Measurements from ENCODE around the gene PAOX. TPM values are rescaled to one million over a fixed set of nuclear protein-coding genes. Genes with fewer than 3 reads are reported as not detected.

PAOX gene
- total and polyA plus RNA-seq, 2 of the 13 experiments (the other 11 are each of a cell fraction or from before 2014, with no cell fraction given): 0.49 to 0.77 TPM

- TF ChIP-seq MXD1 (CRISPR knock-in tag; IDR thresholded peaks at IDR 0.05) (0 out of 2 replicates have a peak, but pooled peaks have one; percentile 20), FOXK1 (CRISPR knock-in tag; IDR thresholded peaks at IDR 0.05; ENCODE audit: borderline replicate concordance, low read depth) (no peak), DRAP1 (CRISPR knock-in tag; IDR thresholded peaks at IDR 0.05) (peak; percentile 28), ZNF547 (CRISPR knock-in tag; IDR thresholded peaks at IDR 0.05) (no peak), HNRNPUL1 (IDR thresholded peaks at IDR 0.05; ENCODE audit: low read depth, low read length) (no peak), SIX4 (CRISPR knock-in tag; IDR thresholded peaks at IDR 0.05) (no peak), SAP130 (CRISPR knock-in tag; IDR thresholded peaks at IDR 0.05; ENCODE audit: low read depth) (peak; percentile 74), HDAC1 (CRISPR knock-in tag; IDR thresholded peaks at IDR 0.05) (peak; percentile 82), ZNF770 (CRISPR knock-in tag; IDR thresholded peaks at IDR 0.05) (no peak), NRL (CRISPR knock-in tag; IDR thresholded peaks at IDR 0.05; ENCODE audit: borderline replicate concordance) (peak; percentile 27; the same call in 1 of the 2 replicates), ZSCAN21 (CRISPR knock-in tag; IDR thresholded peaks at IDR 0.05; ENCODE audit: borderline replicate concordance) (0 out of 2 replicates have a peak, but pooled peaks have one; percentile 73), SRSF4 (IDR thresholded peaks at IDR 0.05; ENCODE audit: low read depth, low read length, poor library complexity, severe bottlenecking) (no peak), U2AF1 (optimal IDR thresholded peaks at IDR 0.05; ENCODE audit: low read depth, low read length) (no peak), TCF7 (IDR thresholded peaks at IDR 0.05; ENCODE audit: low read depth) (no peak), ZNF10 (CRISPR knock-in tag; IDR thresholded peaks at IDR 0.05; ENCODE audit: borderline replicate concordance, low read depth) (no peak), TSC22D2 (CRISPR knock-in tag; IDR thresholded peaks at IDR 0.05; ENCODE audit: borderline replicate concordance) (no peak), GMEB2 (CRISPR knock-in tag; IDR thresholded peaks at IDR 0.05; ENCODE audit: low read depth) (no peak), ZSCAN22 (CRISPR knock-in tag; IDR thresholded peaks at IDR 0.05) (no peak), LRRFIP1 (CRISPR knock-in tag; conservative IDR thresholded peaks at IDR 0.05) (no peak), ZNF512 (CRISPR knock-in tag; IDR thresholded peaks at IDR 0.05) (no peak), CEBPG (CRISPR knock-in tag; IDR thresholded peaks at IDR 0.05) (no peak)
These were observed 20.7 kb upstream of the PAOX start (continued) for GRCh38 chr10:133358162-133358924.

All from HepG2 (cell line).